Measurements from ENCODE around the gene CCR9.

- TF ChIP-seq POLR2A (IDR thresholded peaks at IDR 0.05; ENCODE audit: low read depth, low read length) (no peak), POLR2AphosphoS5 (IDR thresholded peaks at IDR 0.05; ENCODE audit: low read depth, low read length) (no peak)
Measured at GRCh38 chr3:45884368-45885201, 1.8 kb upstream of the CCR9 start.
